GM18907 (cell line): ENCODE measurements around the gene UBE2Z.
"Not testable (repeated sequence)": the region's sequence is repeated elsewhere in the genome, so short reads cannot be mapped to it uniquely, and the experiment has no call there.

Source experiments
- ATAC-seq: cut with Tn5 transposase; IDR thresholded peaks from one replicate; pipeline ENCODE4 v1.9.1; 2021; ENCODE audit warnings: mild to moderate bottlenecking, moderate library complexity; ENCODE audit not compliant: unreplicated experiment

The UBE2Z gene

GRCh38 chr17:48908047-48908843 lies at the start of gene UBE2Z:
UBE2Z (plus strand) TSS chr17:48908407; CDS start chr17:48908504, 97 bp downstream.
- peak; percentile 79 for ATAC-seq

- no peak for ATAC-seq
Observed at GRCh38 chr17:48860034-48860433, 48.2 kb upstream of the UBE2Z start.

- ATAC-seq: no peak
Observed at GRCh38 chr17:48860456-48860855, 47.8 kb upstream of the UBE2Z start.

GRCh38 chr17:48868916-48869500 lies 39.2 kb upstream of the UBE2Z start:
- ATAC-seq: no peak

GRCh38 chr17:48869821-48870318 lies 38.3 kb upstream of the UBE2Z start:
- ATAC-seq: no peak

GRCh38 chr17:48871035-48871550 lies 37.1 kb upstream of the UBE2Z start:
- no peak for ATAC-seq

- no peak for ATAC-seq
Observed at GRCh38 chr17:48871551-48872351, 36.5 kb upstream of the UBE2Z start.

- not testable (repeated sequence) for ATAC-seq
Observed at GRCh38 chr17:48872409-48872808, 35.8 kb upstream of the UBE2Z start.

- ATAC-seq: no peak
Observed at GRCh38 chr17:48873209-48873608, 35.0 kb upstream of the UBE2Z start.

GRCh38 chr17:48873696-48874443 lies 34.3 kb upstream of the UBE2Z start:
- no peak for ATAC-seq

- no peak for ATAC-seq
Observed at GRCh38 chr17:48878920-48879898, 29.0 kb upstream of the UBE2Z start.

GRCh38 chr17:48882272-48882671 lies 25.9 kb upstream of the UBE2Z start:
- ATAC-seq: no peak

GRCh38 chr17:48883171-48883570 lies 25.0 kb upstream of the UBE2Z start:
- no peak for ATAC-seq

- ATAC-seq: no peak
Observed at GRCh38 chr17:48890086-48890485, 18.1 kb upstream of the UBE2Z start.

GRCh38 chr17:48892940-48893645 lies 15.1 kb upstream of the UBE2Z start:
- ATAC-seq: peak; percentile 1

GRCh38 chr17:48893646-48894508 lies 14.3 kb upstream of the UBE2Z start:
- ATAC-seq: no peak

GRCh38 chr17:48894886-48895285 lies 13.3 kb upstream of the UBE2Z start:
- ATAC-seq: no peak

- no peak for ATAC-seq
Observed at GRCh38 chr17:48901241-48901640, 7.0 kb upstream of the UBE2Z start.
